Adrenal gland (tissue), 5 donors: ENCODE measurements around the gene GRIA4.

Experiments used
- CTCF ChIP-seq, 6 experiments: fragments of 450-650 bp in 4 of 6; fragments of 200-600 bp in 2 of 6; sonication (generic) in 1 of 6; IDR thresholded peaks; 1 replicate in 5 of 6; 2 replicates in 1 of 6; pipeline versions ENCODE4 v1.5.1 to v1.8.0; 2016 to 2021; ENCODE audit warnings: antibody characterized with exemption in 6 of 6, mild to moderate bottlenecking in 2 of 6, moderate library complexity in 1 of 6
- POLR2A ChIP-seq, 2 donors: fragments of 450-650 bp; IDR thresholded peaks; one replicate each; pipeline ENCODE4 v1.6.1; 2017; ENCODE audit warnings: antibody characterized with exemption in 2 of 2, mild to moderate bottlenecking in 2 of 2, moderate library complexity in 1 of 2
- donor health status: DM: no; HTN: no; CAD: no.

- no peak for TF ChIP-seq CTCF (IDR thresholded peaks at IDR 0.05)
- no peak for TF ChIP-seq POLR2A (IDR thresholded peaks at IDR 0.05)
Measured at GRCh38 chr11:106021181-106021966, 411.5 kb downstream of the GRIA4 start.
